OCI-LY3 (cell line): ENCODE data around the gene UBE2U.

ENCODE experiments used
- CTCF ChIP-seq: fragments of 200-600, 300-600 bp; sonication (generic); IDR thresholded peaks from 2 replicates; pipeline ENCODE4 v1.5.1; 2014; ENCODE audit warnings: antibody characterized with exemption, low read length, low read depth
- EZH2phosphoT487 ChIP-seq: fragments of 200-600 bp; shearing (Covaris generic); IDR thresholded peaks from 2 replicates; pipeline ENCODE4 v1.6.1; 2018; ENCODE audit warnings: antibody characterized with exemption, mixed run types, low read depth

GRCh38 chr1:64242895-64243756 lies 39.7 kb downstream of the UBE2U start:
- peak; percentile 43 for TF ChIP-seq CTCF
- TF ChIP-seq EZH2phosphoT487: no peak
